NCI-H1105 treated with DMSO at 0.1 percent for 48 hours (cell line): ENCODE data around the gene HNRNPA2B1.
"Not testable (repeated sequence)": the region's sequence is repeated elsewhere in the genome, so short reads cannot be mapped to it uniquely, and the experiment has no call there.

Experiments used
- DNase-seq: peaks from one replicate; lab custom pipeline; 2025; lab: John Stamatoyannopoulos, UW

HNRNPA2B1 gene

GRCh38 chr7:26198133-26198780 is 2.3 kb downstream of the HNRNPA2B1 start:
- DNase-seq = peak; percentile 37

GRCh38 chr7:26197153-26198115 is 3.1 kb downstream of the HNRNPA2B1 start:
- DNase-seq = no peak

GRCh38 chr7:26195867-26196657 is 4.5 kb downstream of the HNRNPA2B1 start:
- DNase-seq = no peak

GRCh38 chr7:26195182-26195581 is 5.4 kb downstream of the HNRNPA2B1 start:
- no peak for DNase-seq

GRCh38 chr7:26194764-26195163 is 5.8 kb downstream of the HNRNPA2B1 start:
- not testable (repeated sequence) for DNase-seq

- DNase-seq = no peak
Measured at GRCh38 chr7:26193432-26194207, 6.9 kb downstream of the HNRNPA2B1 start.

GRCh38 chr7:26192485-26193087 is 8.0 kb downstream of the HNRNPA2B1 start:
- DNase-seq = no peak

GRCh38 chr7:26191974-26192479 is 8.5 kb downstream of the HNRNPA2B1 start:
- DNase-seq = no peak

- no peak for DNase-seq
Measured at GRCh38 chr7:26191233-26191973, 9.1 kb downstream of the HNRNPA2B1 start.

GRCh38 chr7:26190417-26190869 is 10.1 kb downstream of the HNRNPA2B1 start:
- no peak for DNase-seq

GRCh38 chr7:26189697-26190096 is 10.8 kb downstream of the HNRNPA2B1 start:
- DNase-seq = no peak

- no peak for DNase-seq
Measured at GRCh38 chr7:26188957-26189541, 11.5 kb downstream of the HNRNPA2B1 start.

- DNase-seq = peak; percentile 54
Measured at GRCh38 chr7:26188206-26188956, 12.2 kb downstream of the HNRNPA2B1 start.

- peak; percentile 58 for DNase-seq
Measured at GRCh38 chr7:26187380-26188205, 13.0 kb downstream of the HNRNPA2B1 start.

- no peak for DNase-seq
Measured at GRCh38 chr7:26186364-26187311, 13.9 kb downstream of the HNRNPA2B1 start.

GRCh38 chr7:26185844-26186180 is 14.7 kb downstream of the HNRNPA2B1 start:
- no peak for DNase-seq
